Osteoblast (primary cell): ENCODE measurements around the gene COL3A1. TPM values are rescaled to one million over a fixed set of nuclear protein-coding genes. Genes with fewer than 3 reads are reported as not detected.

Source experiments
- DNase-seq: peaks from one replicate; pipeline ENCODE4 v3.0.0; 2011; ENCODE audit warnings: low spot score, mixed read lengths; ENCODE audit not compliant: insufficient read length; ENCODE audit errors: missing footprints
- H2AFZ ChIP-seq: 2 replicates; pipeline ENCODE4 v1.6.0; 2011; ENCODE audit warnings: mild to moderate bottlenecking, low read length
- H3K27ac ChIP-seq: 2 replicates; pipeline ENCODE4 v1.5.1; 2011; ENCODE audit warnings: mild to moderate bottlenecking, low read depth, low read length, moderate library complexity
- H3K27me3 ChIP-seq: 2 replicates; pipeline ENCODE4 v1.6.0; 2012; ENCODE audit warnings: mild to moderate bottlenecking, control low read depth, inconsistent platforms, low read length, moderate library complexity; ENCODE audit not compliant: insufficient read depth
- H3K36me3 ChIP-seq: 2 replicates; pipeline ENCODE4 v1.5.1; 2011; ENCODE audit warnings: mild to moderate bottlenecking, low read length, control low read depth, moderate library complexity; ENCODE audit not compliant: insufficient read depth
- H3K4me1 ChIP-seq: 2 replicates; pipeline ENCODE4 v1.5.1; 2011; ENCODE audit warnings: mild to moderate bottlenecking, low read length, control low read depth, moderate library complexity; ENCODE audit not compliant: insufficient read depth
- H3K4me2 ChIP-seq: 2 replicates; pipeline ENCODE4 v1.6.0; 2011; ENCODE audit warnings: mild to moderate bottlenecking, low read length; ENCODE audit not compliant: insufficient read depth
- H3K4me3 ChIP-seq: fragments of 200-600 bp; sonication (generic); 3 replicates; pipeline ENCODE4 v1.5.1; 2012; ENCODE audit warnings: mild to moderate bottlenecking, low read length, inconsistent platforms; ENCODE audit not compliant: insufficient read depth
- H3K79me2 ChIP-seq: 2 replicates; pipeline ENCODE4 v1.6.0; 2012; ENCODE audit warnings: mild to moderate bottlenecking, low read length, control low read depth, inconsistent platforms; ENCODE audit not compliant: insufficient read depth
- H3K9me3 ChIP-seq: 2 replicates; pipeline ENCODE4 v1.5.1; 2011; ENCODE audit warnings: low read depth, low read length, control low read depth
- H4K20me1 ChIP-seq: 2 replicates; pipeline ENCODE4 v1.6.0; 2012; ENCODE audit warnings: mild to moderate bottlenecking, low read length, control low read depth; ENCODE audit not compliant: insufficient read depth
- CTCF ChIP-seq: IDR thresholded peaks from 2 replicates; pipeline ENCODE4 v1.5.1; 2011; ENCODE audit warnings: mild to moderate bottlenecking, low read depth, low read length, moderate library complexity; ENCODE audit errors: extremely low read depth
- total RNA-seq: library from RNA; depleted of rRNA; stranded (reverse); fragments of >200 nt; gene quantifications from 2 replicates; pipeline ENCODE4 v1.2.3, GENCODE V29; 2012

COL3A1 gene
- total RNA-seq, 1 donor, result 5,672 TPM

GRCh38 chr2:188956290-188956689 lies 17.9 kb upstream of the COL3A1 start:
- Histone ChIP-seq H3K9me3 (no peaks in the 10 kb centered on the region), H3K4me1 (no peaks in the 10 kb centered on the region), H3K4me3 (no peak overlapping the region), H3K27me3 (no peaks in the 10 kb centered on the region), H3K27ac (no peak overlapping the region), H3K36me3 (no peaks in the 10 kb centered on the region), H4K20me1 (no peaks in the 10 kb centered on the region), H2AFZ (no peak overlapping the region), H3K79me2 (no peaks in the 10 kb centered on the region), H3K4me2 (no peak overlapping the region)
- no peak for DNase-seq
- no peak for TF ChIP-seq CTCF

- H3K79me2 ChIP-seq, result no peaks in the 10 kb centered on the region
- DNase-seq, result no peak
- no peak overlapping the region for H3K27ac ChIP-seq
- H3K4me2 ChIP-seq, result no peak overlapping the region
- no peaks in the 10 kb centered on the region for H3K36me3 ChIP-seq
- H3K4me1 ChIP-seq, result no peaks in the 10 kb centered on the region
- H4K20me1 ChIP-seq, result no peaks in the 10 kb centered on the region
- H3K27me3 ChIP-seq, result no peaks in the 10 kb centered on the region
- TF ChIP-seq CTCF, result no peak
- no peak overlapping the region for H3K4me3 ChIP-seq
- H2AFZ ChIP-seq, result peak overlapping the region; percentile 47
- no peaks in the 10 kb centered on the region for H3K9me3 ChIP-seq
These were observed 17.2 kb upstream of the COL3A1 start for GRCh38 chr2:188956961-188957360.

- H3K9me3 ChIP-seq, result no peaks in the 10 kb centered on the region
- no peak overlapping the region for H2AFZ ChIP-seq
- H4K20me1 ChIP-seq, result no peaks in the 10 kb centered on the region
- H3K27me3 ChIP-seq, result no peaks in the 10 kb centered on the region
- H3K4me3 ChIP-seq, result no peak overlapping the region
- TF ChIP-seq CTCF, result no peak
- no peaks in the 10 kb centered on the region for H3K4me1 ChIP-seq
- H3K79me2 ChIP-seq, result no peaks in the 10 kb centered on the region
- H3K36me3 ChIP-seq, result no peaks in the 10 kb centered on the region
- H3K4me2 ChIP-seq, result no peak overlapping the region
- no peak for DNase-seq
- H3K27ac ChIP-seq, result no peak overlapping the region
These were observed 16.5 kb upstream of the COL3A1 start for GRCh38 chr2:188957646-188958045.

- Histone ChIP-seq H4K20me1 (no peaks in the 10 kb centered on the region), H3K79me2 (no peaks in the 10 kb centered on the region), H3K27me3 (no peaks in the 10 kb centered on the region), H3K36me3 (no peaks in the 10 kb centered on the region), H3K27ac (no peak overlapping the region), H2AFZ (no peak overlapping the region), H3K4me3 (no peak overlapping the region), H3K4me1 (no peaks in the 10 kb centered on the region), H3K9me3 (no peaks in the 10 kb centered on the region), H3K4me2 (no peak overlapping the region)
- TF ChIP-seq CTCF, result no peak
- DNase-seq, result no peak
These were observed 10.4 kb upstream of the COL3A1 start for GRCh38 chr2:188963741-188964140.
